H1 (cell line): ENCODE results near the gene RAB31. TPM values are rescaled to one million over a fixed set of nuclear protein-coding genes. Genes with fewer than 3 reads are reported as not detected.

Experiments used
- ASH2L ChIP-seq: fragments of 200-600, 300-600 bp; sonication (generic); IDR thresholded peaks from one replicate; pipeline ENCODE4 v1.7.1; 2017; ENCODE audit warnings: low read length
- BCL11A ChIP-seq, 2 experiments: IDR thresholded peaks; one replicate each; pipeline ENCODE4 v1.6.1; 2011; ENCODE audit warnings: low read depth in 2 of 2, low read length in 2 of 2, mild to moderate bottlenecking in 2 of 2
- CHD1 ChIP-seq: IDR thresholded peaks from 2 replicates; pipeline ENCODE4 v1.6.1; 2012; ENCODE audit warnings: low read depth, low read length, improper control_type of control experiment
- POU5F1 ChIP-seq: IDR thresholded peaks from 2 replicates; pipeline ENCODE4 v1.6.1; 2011; ENCODE audit warnings: low read depth, mild to moderate bottlenecking, low read length, moderate library complexity
- polyA plus RNA-seq, 7 experiments: library from polyadenylated mRNA; depleted of rRNA in 3 of 7; stranded (reverse) in 5 of 7; unstranded in 2 of 7; fragments of >200 nt in 5 of 7; fragments of 200-250 nt in 2 of 7; gene quantifications; 1 replicate in 5 of 7; 2 replicates in 1 of 7; 4 replicates in 1 of 7; pipeline versions ENCODE4 v1.2.1 to v1.2.3, GENCODE V29; 2011 to 2013; ENCODE audit warnings: missing spikeins in 2 of 7, mixed read lengths in 2 of 7
- total RNA-seq: library from RNA; stranded (reverse); fragmentation: NEBNext Ultra II Directional; extraction: Animal tissue kit (Norgen Biotek cat#: 25700); gene quantifications from 2 replicates; pipeline ENCODE4 v1.2.1, GENCODE V29; 2021

The RAB31 gene
- total and polyA plus RNA-seq, 2 of the 8 experiments (the other 6 are each of a cell fraction or from before 2014, with no cell fraction given), result 15.2 to 40.9 TPM

- TF ChIP-seq BCL11A (IDR thresholded peaks at IDR 0.05; ENCODE audit: low read depth in 2 of 2, low read length in 2 of 2) (no peak), POU5F1 (no peak), ASH2L (no peak), CHD1 (no peak)
Measured at GRCh38 chr18:9861933-9862332, 153.8 kb downstream of the RAB31 start (continued).
